Right renal pelvis (tissue), 4 donors: ENCODE data around the gene SENP8. TPM values are rescaled to one million over a fixed set of nuclear protein-coding genes. Genes with fewer than 3 reads are reported as not detected.
A peak's percentile ranks its signal among the peaks of the same experiment; 100 is the strongest.
"Not testable (repeated sequence)": the region's sequence is repeated elsewhere in the genome, so short reads cannot be mapped to it uniquely, and the experiment has no call there.

Experiments
- DNase-seq, 4 donors: peaks; one replicate each; pipeline ENCODE4 v3.0.0-alpha.2; 2013; ENCODE audit warnings: low read depth in 4 of 4, low spot score in 3 of 4, missing footprints in 1 of 4
- polyA plus RNA-seq, 4 donors: library from polyadenylated mRNA; unstranded; fragments of 120-200 nt; gene quantifications; one replicate each; pipeline ENCODE4 v1.2.1, GENCODE V29; 2013; ENCODE audit not compliant: insufficient read length in 4 of 4

Gene SENP8
- polyA plus RNA-seq, 4 donors: 6.2 to 9.3 (median 8.2) TPM

DNA sequence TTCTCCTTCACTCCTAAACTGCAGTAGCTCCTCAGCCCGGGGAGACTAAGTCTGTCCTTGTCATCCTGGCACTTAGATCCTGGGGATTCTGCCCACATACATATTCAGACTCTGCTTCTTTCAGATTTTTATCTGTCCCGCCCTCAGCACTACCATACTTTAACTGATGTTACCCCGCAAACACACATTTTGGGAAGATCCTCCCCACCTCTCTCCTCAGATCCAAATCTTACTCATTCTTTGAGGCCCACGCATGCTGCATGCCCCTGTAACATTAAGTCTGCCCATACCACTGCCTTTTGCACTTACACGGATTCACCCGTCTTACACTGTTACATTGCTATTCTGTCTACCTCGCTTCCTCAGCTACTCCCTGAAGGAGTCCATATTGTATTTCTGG is 36.1 kb downstream of the SENP8 start:
- no peak for DNase-seq

DNA sequence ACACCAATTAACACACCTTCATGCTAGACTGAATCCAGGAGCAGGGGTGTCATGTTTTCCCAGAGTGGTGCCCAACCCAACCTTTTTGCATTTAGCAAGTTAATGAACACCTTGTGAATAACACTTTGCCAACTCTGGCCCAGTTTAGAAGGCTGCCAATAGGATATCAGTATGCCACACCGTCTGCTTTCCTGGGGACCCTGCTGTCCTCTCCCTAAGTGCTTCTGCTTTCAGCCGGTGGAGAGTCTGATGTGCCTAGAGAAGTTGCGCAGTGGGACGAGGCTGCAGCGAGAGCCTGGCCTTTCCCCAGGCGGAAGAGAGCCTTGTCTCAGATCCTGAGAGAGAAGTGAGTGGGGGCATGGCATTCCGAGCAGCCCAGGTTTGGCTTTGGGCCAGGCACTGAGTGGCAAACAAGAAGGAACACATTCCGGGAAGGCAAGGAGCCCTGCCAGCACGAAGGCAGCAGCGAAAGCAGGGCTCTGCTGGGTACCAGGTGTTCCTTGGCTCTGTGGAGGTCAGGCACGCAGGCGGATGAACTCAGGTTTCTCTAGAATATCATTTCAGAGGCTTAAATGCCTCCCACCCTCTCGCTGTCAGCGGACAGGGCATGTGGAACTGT is 36.9 kb downstream of the SENP8 start:
- peak; percentile 71 to 82 (median 78) for DNase-seq

DNA sequence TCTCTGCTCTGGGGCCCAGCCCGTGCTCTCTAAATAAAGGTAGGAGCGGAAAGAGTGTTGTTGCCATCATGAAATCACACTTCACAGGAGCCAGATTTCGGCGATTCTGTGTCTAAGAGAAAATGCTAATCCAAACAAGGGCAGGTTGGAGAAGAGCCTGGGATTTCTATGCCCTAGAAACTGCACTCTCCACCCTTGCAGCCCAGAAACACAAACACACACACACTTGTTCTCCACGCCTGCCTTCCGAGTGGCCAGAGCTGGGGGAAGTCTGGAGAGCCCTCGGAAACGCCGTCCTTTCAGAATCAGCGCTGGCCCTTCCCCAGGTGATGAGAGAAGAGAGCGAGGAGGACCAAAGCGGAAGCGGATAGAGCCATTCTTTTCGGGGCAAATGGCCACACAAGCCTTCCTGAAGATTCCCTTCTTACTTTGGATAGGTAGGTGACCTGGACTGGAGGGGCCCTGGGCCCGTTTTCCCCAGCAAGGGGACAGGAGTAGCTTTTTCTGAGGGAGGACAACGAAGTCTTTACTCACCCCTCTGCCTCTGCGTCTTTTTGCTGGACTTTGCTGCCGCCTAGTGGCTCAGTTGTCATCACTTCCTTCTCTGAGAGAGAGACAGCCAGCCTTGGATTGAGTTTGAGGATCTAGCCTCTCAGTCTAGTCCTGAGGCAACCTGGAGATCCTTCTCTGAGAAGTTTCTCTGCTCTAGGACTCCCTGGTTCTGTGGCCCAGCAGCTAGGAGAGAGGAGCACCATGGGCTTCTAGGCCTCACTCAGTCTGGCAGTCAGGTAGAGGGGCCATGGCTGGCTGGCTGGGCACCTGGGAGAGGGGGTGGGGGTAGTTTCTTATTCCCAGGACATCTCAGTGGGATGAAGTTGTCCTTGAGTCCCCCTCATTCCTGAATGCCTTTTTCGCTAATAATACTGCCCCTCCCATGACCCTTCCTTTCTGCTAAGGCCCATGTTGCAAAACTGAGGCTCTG is 37.7 kb downstream of the SENP8 start:
- DNase-seq: peak; percentile 82 to 86 (median 83)

DNA sequence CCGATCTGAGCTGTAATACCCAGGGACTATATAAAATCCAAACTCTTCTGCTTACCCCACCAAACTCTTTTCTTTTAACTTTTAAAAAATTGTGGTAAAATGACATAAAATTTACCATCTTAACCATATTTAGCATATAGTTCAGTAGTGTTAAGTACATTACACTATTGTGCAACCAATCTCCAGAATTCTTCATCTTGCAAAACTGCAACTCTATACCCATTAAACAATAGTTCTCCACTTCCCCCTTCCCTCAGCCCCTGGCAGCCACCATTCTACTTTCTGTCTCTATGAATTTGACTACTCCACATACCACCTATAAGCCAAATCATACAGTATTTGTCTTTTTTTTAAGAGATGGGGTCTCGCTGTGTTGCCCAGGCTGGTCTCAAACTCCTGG is 38.7 kb downstream of the SENP8 start:
- DNase-seq: no peak

DNA sequence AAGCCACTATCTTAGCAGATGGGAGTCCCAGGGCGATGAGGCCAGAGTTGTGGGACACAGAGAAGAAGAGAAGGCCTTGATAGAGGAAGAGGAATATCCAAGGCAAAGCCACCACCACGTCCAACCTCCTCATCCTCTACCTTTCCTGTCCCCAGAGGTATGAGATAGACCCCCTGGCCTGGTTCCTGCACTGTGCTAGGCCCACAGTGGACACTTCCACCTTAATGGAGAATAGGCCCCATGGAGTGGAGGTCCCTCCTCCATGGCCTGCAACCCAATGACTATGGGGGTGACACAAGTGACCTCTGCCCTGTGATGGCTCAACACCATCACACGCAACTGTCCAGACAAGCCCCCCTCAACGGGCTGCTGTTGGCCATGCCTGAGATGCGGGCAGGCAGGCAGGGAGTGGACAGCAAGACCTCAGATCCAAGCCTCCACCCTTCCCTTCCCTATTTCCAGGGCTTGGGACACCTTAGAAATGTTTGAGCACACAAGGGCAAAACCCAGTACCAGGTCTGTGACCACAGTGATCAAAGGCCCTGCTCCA is 42.6 kb downstream of the SENP8 start:
- no peak for DNase-seq

DNA sequence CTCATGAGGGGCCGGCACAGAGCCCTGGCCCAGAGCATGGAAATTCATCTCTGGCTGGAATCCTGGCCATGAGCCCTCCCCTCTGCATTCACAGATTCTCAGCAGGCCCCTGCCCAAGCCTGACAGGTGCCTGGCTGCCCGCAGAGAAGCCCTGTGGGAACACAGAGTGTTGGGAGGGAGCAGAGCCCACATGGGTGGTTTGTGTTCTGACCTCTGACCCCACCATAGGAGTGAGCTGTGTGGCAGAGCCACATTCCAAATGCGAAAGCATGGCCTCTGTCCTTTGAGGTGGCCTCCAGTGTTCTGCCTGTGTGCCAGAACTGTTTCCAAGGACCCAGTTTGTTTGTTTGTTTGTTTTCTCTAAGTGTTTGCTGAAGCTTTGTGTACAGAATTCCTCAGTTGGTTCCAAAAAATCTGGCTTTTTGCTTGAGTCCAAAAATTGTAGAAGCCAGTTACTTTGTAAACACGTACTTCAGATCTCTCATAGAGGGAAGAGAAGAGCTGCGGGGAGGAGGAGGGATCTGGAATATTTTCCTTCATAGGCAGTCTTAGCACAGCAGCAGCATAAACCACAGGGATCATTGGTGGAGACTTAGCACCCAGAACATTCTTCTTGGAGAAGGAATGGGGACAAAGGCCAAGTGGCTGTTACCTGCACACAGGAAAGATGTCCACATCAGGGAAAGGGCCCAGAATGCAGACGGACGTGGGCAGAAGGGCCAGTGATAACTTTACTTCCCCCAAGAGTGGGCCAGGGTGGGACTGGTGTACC is 43.3 kb downstream of the SENP8 start:
- DNase-seq: no peak

DNA sequence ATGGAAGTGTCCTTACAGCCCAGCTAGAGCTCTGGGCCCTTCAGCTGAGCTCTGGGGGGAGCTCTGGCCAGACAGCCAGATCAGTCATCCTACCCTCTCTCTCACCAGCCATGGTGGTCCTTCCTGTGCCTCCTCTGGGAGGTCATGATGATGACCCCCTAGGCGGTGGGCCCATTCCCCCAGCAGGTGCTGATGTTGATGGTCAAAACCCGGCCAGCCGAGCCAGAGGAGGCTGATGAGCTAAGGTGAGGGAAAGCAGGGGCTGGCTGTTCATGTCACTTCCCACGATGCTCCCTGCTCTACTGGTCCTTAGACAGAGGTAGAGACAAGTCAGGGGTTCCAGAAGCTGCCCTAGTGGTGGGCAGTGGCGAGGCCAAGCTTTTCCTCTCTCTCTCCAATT is 44.4 kb downstream of the SENP8 start:
- no peak for DNase-seq

DNA sequence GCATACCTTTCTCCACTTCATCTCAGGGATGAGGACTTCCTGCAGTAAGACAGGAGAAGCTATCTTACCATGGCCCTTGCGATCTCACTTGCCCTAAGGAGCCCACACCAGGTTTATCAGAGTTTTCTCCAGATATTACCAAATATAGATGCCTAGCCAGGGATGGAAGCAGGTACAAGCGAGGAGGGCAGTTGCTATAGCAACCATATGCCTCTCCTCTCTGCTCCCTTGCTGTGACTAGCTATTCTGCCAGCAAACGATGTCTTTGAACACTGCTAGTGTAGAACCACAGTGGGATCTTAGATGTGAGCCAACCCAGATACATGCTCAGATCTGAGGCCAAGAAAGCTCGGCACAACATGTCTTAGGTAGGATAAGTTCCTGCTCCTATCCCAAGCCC is 45.5 kb downstream of the SENP8 start:
- no peak for DNase-seq

DNA sequence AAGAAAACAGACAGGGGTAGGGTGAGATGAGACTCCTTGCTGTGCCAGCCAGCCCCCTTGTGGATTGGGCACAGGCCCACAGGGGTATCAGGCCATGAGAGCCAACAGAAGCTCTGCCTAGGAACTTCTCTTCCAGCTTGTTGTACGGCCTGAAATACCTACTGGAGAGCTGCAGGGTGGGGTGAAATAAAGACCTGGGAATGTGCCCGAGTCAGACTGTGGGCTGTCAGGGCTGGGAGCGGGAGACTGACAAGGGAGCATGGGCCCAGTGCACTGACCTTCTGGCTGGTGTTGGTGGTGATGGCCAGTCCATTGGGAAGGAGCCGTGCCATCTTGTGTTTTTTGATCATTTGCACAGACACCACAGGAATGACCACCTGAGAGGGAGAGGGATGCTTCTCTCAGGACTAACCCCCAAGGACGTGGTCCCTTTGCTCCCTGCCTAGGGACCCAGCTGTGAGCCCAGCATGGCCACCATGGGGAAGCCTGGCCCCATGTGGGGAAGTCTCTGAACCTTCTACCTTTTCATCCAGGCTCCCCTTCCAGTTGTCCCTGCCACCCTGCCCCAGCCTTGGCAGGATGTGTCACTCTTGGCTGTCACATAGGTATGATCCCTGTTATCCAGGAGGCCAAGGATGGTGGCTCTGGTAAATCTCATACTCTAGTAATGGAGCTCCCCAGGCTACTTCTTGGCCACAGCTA is 48.7 kb downstream of the SENP8 start:
- DNase-seq: no peak

DNA sequence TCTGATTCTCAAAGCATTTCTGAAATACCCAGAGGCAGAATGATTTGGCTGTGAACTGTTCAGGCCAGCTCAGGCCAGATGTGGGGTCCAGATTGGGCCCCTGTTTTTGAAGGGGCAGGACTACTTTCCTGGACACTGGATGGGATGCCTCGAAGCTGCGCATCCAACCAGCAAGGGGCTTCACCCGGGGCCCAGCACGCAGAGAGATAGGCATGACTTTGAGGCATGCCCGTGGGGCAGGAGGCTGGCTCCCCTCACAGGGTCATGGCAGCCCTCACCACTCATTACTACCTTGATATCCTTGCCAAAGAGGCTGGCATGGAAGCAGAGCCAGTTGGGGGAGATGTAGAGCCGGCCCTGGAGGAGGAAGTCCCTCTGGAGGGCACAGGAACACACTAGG is 49.2 kb downstream of the SENP8 start:
- DNase-seq: no peak

DNA sequence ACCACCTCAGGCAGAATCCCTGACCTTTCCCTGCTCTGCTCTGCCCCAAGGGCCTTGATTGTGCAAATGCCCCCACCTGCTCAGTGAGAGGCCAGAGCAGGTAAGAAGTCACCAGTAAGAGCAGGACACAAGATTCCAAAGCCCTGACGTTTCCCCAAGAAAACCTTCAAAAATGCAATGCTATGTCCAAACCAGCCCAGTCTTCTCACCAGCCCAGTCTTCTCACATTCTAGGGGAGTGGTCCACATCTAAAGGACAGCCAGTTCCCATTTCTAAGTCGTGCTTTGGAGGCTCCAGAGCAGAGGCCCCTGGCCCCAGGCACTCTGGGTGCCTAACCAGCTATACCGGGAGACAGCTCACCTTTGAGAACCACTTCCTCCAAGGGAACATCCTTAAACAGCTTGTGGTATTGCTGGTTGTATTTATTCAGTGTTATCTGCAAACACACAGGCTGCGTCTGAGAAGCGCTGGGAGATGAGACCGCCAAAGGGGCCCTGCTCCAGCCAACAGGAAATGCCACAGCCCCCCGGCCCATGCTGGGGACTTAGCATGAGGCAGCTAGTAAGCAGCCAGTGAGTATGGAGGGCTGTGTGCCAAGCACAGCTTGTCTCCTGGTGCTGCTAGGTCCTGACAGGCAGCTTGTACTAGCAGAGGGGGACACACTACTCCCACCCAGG is 50.1 kb downstream of the SENP8 start:
- DNase-seq: no peak

DNA sequence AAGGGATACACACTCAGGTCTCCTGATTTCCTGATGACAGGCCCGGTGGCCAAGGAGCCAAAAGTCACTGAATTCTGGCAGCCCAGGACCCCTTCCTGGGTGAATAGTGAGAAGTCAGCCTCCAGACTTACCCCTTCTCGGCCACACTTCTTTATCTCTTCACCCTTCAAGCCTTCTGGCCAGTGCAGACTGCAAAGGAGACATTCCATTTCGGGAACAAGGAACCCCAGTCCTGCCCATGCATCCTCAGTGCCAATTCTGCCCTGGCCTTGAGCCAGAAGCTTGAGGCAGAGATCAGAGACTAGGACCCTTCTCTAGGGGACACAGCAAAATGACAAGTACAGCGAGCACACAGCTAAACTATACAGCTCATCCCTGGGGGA is 50.6 kb downstream of the SENP8 start:
- DNase-seq: no peak

DNA sequence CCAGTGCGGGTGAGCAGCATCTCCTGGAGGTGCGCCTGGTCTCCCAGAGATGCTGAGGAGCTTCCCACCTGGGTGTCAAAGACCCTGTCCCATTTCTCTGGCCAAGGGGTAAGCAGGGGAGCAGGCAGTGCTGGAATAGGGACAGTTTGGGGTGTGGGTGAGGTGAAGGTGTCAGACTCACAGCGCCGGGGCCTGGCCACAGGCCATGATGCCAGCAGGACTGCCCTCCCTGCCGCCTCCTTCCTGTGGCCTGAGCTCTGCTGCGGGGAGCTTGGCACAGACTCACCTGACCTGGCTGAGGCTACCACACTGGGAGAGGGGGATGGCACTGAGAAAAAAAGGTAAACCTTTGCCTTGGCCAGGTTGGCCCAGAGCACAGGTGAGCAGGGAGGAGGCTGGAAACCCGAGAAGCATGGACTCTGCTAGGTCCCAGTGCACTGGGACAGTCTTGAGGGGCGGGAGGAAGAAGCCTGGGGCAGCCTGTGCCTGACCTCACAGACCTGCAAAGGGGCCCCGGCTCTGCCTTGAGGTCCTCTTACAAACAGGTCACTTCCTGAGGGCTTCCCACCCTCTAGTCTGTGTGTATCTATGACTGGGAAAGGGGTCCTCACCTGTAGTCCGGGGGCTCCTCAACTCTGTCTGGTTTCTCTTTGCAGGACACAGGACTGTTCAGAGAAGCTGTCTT is 51.2 kb downstream of the SENP8 start:
- DNase-seq: no peak

DNA sequence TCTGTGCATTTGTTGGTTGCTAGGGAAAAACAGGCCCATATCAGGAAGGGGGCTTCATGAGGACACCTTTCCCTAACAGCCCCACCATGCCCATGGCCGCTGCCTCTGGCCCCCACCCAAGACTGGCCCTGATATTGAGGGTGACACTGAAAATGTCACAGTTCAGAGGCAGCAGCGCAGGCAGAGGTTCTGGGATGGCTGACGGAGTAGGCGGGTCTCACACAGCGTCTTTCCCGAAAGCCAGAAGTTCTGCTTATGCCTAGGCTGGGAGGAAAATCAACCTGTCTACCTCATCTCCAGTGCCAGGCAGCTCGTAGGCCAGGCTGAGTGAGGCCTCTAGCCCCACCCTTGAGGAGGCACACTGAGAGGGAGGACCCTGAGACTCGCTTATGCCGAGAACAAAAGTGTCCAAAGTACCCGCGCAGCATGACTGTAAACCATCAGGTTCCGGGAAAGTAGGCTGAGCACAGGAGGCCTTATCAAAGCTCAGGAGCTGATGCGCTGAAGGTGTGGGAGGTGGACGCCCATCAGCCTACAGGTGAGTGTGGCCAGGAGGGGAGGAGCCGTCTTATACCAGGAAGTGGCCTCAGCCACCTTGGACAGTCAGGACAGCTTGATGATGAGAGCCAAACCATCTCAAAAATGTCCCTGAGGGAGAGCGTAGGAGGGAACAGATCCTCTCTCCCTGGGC is 51.9 kb downstream of the SENP8 start:
- DNase-seq: no peak

DNA sequence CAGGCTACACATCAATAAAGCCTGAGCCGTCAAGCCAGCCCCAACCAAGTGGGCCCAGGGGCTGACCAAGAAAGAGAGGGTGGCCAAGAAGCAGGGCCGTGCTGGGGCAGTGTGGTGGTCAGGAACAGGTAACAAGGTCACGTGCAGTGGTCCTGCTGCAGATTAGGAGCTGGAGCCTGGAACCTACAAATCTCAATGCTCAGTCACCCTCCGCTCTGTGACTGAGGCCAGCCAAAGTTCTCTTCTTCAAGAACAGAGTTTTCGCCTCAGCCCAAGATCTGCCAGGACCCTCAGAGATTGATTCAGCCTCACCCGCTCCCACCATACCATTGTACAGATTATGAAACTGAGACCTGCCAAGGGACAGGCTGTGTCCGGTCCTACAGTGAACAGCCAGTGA is 52.5 kb downstream of the SENP8 start:
- no peak for DNase-seq

DNA sequence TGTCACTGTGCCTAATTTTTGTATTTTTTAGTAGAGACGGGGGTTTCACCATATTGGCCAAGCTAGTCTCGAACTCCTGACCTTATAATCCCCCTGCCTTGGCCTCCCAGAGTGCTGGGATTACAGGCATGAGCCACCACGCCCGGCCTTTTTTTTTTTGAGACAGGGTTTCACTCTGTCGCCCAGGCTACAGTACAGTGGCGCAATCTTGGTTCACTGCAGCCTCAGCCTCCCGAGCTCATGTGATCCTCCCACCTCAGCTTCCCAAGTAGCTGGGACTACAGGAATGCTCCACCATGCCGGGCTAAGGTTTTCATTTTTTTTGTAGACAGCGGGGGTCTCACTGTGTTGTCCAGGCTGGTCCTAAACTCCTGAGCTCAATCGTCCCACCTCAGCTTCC is 53.8 kb downstream of the SENP8 start:
- not testable (repeated sequence) for DNase-seq

DNA sequence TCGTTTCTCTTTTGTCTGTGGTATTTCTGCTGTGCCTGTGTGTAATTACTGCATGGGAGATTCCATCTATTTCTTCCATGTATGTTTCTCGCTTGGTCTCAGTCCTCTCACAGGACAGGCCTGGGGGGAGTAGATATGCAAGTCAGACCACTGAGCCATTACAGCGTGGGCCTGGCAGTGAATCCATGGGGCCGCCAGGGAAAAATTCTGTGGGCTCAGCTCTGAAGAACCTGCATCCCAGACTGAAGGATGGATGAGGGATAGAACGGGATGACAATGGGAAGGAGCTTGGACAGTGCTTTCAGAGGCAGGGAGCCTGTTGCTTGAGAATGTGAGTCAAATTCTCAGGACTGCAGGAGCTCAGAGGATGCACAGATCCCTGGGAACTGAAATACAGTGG is 54.6 kb downstream of the SENP8 start:
- DNase-seq: no peak

DNA sequence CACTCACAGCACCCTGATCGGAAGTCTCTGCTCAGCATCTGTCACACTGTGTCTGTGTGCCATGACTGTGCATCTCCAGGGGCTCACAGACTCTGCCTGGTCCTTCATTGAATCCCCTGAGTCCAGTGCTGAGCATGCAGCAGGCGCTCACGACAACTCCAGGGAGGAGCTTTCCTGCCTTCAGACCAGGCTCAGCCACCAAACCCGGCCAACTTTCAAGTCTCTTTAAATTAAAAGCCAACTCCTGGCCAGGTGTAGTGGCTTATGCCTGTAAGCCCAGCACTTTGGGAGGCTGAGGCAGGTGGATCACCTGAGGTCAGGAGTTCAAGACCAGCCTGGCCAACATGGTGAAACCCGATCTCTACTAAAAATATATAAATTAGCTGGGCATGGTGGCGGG is 55.2 kb downstream of the SENP8 start:
- DNase-seq: no peak
